H1 (cell line): ENCODE data around the gene MACROH2A1. TPM values are rescaled to one million over a fixed set of nuclear protein-coding genes. Genes with fewer than 3 reads are reported as not detected.

Experiments used
- CTCF ChIA-PET: fragments of 300-600 bp; sonication (Branson Sonifier 250); formaldehyde crosslinking; loops from one replicate; lab custom pipeline; 2021; ENCODE audit not compliant: partially characterized antibody; lab: Charles Lee
- POLR2A ChIA-PET: fragments of 300-600 bp; sonication (Branson Sonifier 250); formaldehyde crosslinking; loops from one replicate; lab custom pipeline; 2021; ENCODE audit warnings: inconsistent platforms; ENCODE audit not compliant: partially characterized antibody; lab: Charles Lee
- DNase-seq, 2 experiments: peaks; one replicate each; pipeline versions ENCODE4 v3.0.0 to v3.0.0-alpha.2; 2010 to 2022; ENCODE audit warnings: low spot score in 2 of 2, low read depth in 1 of 2, mixed read lengths in 1 of 2
- FAIRE-seq: peaks from 2 replicates; lab custom pipeline; 2011; peaks lifted over from hg19 to GRCh38; lab: Jason Lieb, UNC
- H2AFZ ChIP-seq: 2 replicates; pipeline ENCODE4 v1.8.1; 2012; ENCODE audit warnings: low read length, inconsistent platforms
- H2AK5ac ChIP-seq: 2 replicates; pipeline ENCODE4 v1.6.1; 2013; ENCODE audit warnings: low read depth, low read length
- H2BK120ac ChIP-seq: replicated peaks from 2 replicates; pipeline ENCODE3; 2013; ENCODE audit warnings: low read depth, low read length, inconsistent platforms
- H2BK12ac ChIP-seq: 2 replicates; pipeline ENCODE4 v1.6.1; 2013; ENCODE audit warnings: low read depth, low read length
- H2BK15ac ChIP-seq: 2 replicates; pipeline ENCODE4 v1.6.1; 2013; ENCODE audit warnings: low read length
- H2BK20ac ChIP-seq: 2 replicates; pipeline ENCODE4 v1.6.1; 2013; ENCODE audit warnings: low read length
- H2BK5ac ChIP-seq: 2 replicates; pipeline ENCODE4 v1.6.1; 2013; ENCODE audit warnings: low read depth, low read length
- H3K14ac ChIP-seq: 2 replicates; pipeline ENCODE4 v1.6.1; 2013; ENCODE audit warnings: inconsistent platforms; ENCODE audit not compliant: insufficient read length
- H3K18ac ChIP-seq: 2 replicates; pipeline ENCODE4 v1.6.1; 2013; ENCODE audit warnings: low read length; ENCODE audit errors: extremely low read depth
- H3K23ac ChIP-seq: 2 replicates; pipeline ENCODE4 v1.6.1; 2013; ENCODE audit warnings: inconsistent platforms; ENCODE audit not compliant: insufficient read length
- H3K23me2 ChIP-seq: 2 replicates; pipeline ENCODE4 v1.6.1; 2013; ENCODE audit warnings: low read depth, low read length
- H3K27ac ChIP-seq: 2 replicates; pipeline ENCODE4 v1.6.1; 2011; ENCODE audit warnings: low read depth, low read length, inconsistent platforms
- H3K27me3 ChIP-seq, 4 experiments: replicated peaks in 1 of 4; 1 replicate in 1 of 4; 2 replicates in 3 of 4; pipeline versions ENCODE4 v1.6.1 to v1.8.1; 2011 to 2013; ENCODE audit warnings: low read length in 3 of 4, mild to moderate bottlenecking in 3 of 4, inconsistent platforms in 2 of 4, mixed read lengths in 2 of 4, moderate library complexity in 1 of 4; ENCODE audit not compliant: control insufficient read depth in 3 of 4, insufficient read depth in 3 of 4; ENCODE audit errors: extremely low read depth in 1 of 4
- H3K36me3 ChIP-seq, 4 experiments: 2 replicates each; pipeline versions ENCODE4 v1.6.1 to v1.8.1; 2011 to 2013; ENCODE audit warnings: mild to moderate bottlenecking in 4 of 4, low read length in 3 of 4, moderate library complexity in 2 of 4, control low read depth in 1 of 4, inconsistent platforms in 1 of 4; ENCODE audit not compliant: insufficient read depth in 4 of 4, control insufficient read depth in 2 of 4
- H3K4ac ChIP-seq: replicated peaks from 2 replicates; pipeline ENCODE3; 2013; ENCODE audit warnings: low read length, low read depth, mixed read lengths, inconsistent platforms; ENCODE audit not compliant: insufficient read length
- H3K4me1 ChIP-seq, 4 experiments: replicated peaks in 1 of 4; 1 replicate in 1 of 4; 2 replicates in 3 of 4; pipeline versions ENCODE4 v1.6.1 to v1.8.1; 2011 to 2013; ENCODE audit warnings: low read length in 3 of 4, inconsistent platforms in 2 of 4, mixed read lengths in 1 of 4; ENCODE audit not compliant: insufficient read depth in 4 of 4, control insufficient read depth in 3 of 4
- H3K4me2 ChIP-seq, 2 experiments: 2 replicates each; pipeline versions ENCODE4 v1.6.1 to v1.8.1; 2011 to 2013; ENCODE audit warnings: low read depth in 2 of 2, low read length in 2 of 2, control low read depth in 1 of 2, inconsistent platforms in 1 of 2, mild to moderate bottlenecking in 1 of 2; ENCODE audit not compliant: insufficient read depth in 1 of 2
- H3K4me3 ChIP-seq, 4 experiments: fragments of 200-600, 300-600 bp in 1 of 4; sonication (generic), shearing (Covaris generic), sonication (Bioruptor Twin) in 1 of 4; 2 replicates each; pipeline versions ENCODE4 v1.5.1 to v1.8.1; 2011 to 2016; ENCODE audit warnings: low read length in 4 of 4, low read depth in 3 of 4, control low read depth in 2 of 4, inconsistent platforms in 2 of 4, mild to moderate bottlenecking in 2 of 4, mixed read lengths in 1 of 4, moderate library complexity in 1 of 4; ENCODE audit not compliant: insufficient read depth in 2 of 4; ENCODE audit errors: extremely low read depth in 1 of 4
- H3K56ac ChIP-seq: replicated peaks from 2 replicates; pipeline ENCODE3; 2013; ENCODE audit warnings: low read depth, mild to moderate bottlenecking, mixed read lengths, low read length, inconsistent platforms; ENCODE audit not compliant: insufficient read length
- H3K79me1 ChIP-seq: 2 replicates; pipeline ENCODE4 v1.6.1; 2013; ENCODE audit warnings: low read depth, low read length, control low read depth
- H3K79me2 ChIP-seq, 2 experiments: 2 replicates each; pipeline versions ENCODE4 v1.6.1 to v1.8.1; 2012 to 2013; ENCODE audit warnings: low read length in 2 of 2, mild to moderate bottlenecking in 2 of 2, inconsistent platforms in 1 of 2; ENCODE audit not compliant: insufficient read depth in 2 of 2, control insufficient read depth in 1 of 2
- H3K9ac ChIP-seq, 4 experiments: replicated peaks in 1 of 4; 1 replicate in 1 of 4; 2 replicates in 3 of 4; pipeline versions ENCODE4 v1.6.1 to v1.8.1; 2011 to 2013; ENCODE audit warnings: low read depth in 3 of 4, low read length in 3 of 4, control low read depth in 2 of 4, mild to moderate bottlenecking in 2 of 4, moderate library complexity in 2 of 4, inconsistent platforms in 1 of 4; ENCODE audit errors: extremely low read depth in 1 of 4
- H3K9me3 ChIP-seq, 2 experiments: 2 replicates each; pipeline versions ENCODE4 v1.6.1 to v1.8.1; 2012 to 2013; ENCODE audit warnings: mild to moderate bottlenecking in 2 of 2, moderate library complexity in 2 of 2, control low read depth in 1 of 2, inconsistent platforms in 1 of 2, low read depth in 1 of 2, low read length in 1 of 2, mixed read lengths in 1 of 2; ENCODE audit not compliant: insufficient read depth in 2 of 2
- H4K20me1 ChIP-seq, 2 experiments: replicated peaks in 1 of 2; 2 replicates each; pipeline versions ENCODE3 to v1.8.1; 2011 to 2013; ENCODE audit warnings: inconsistent platforms in 2 of 2, low read length in 2 of 2, mild to moderate bottlenecking in 1 of 2; ENCODE audit not compliant: insufficient read depth in 2 of 2, control insufficient read depth in 1 of 2
- H4K5ac ChIP-seq: 2 replicates; pipeline ENCODE4 v1.6.1; 2013; ENCODE audit warnings: low read length, low read depth, mixed read lengths, inconsistent platforms; ENCODE audit not compliant: insufficient read length
- H4K8ac ChIP-seq: 2 replicates; pipeline ENCODE4 v1.8.0; 2013; ENCODE audit warnings: mild to moderate bottlenecking, moderate library complexity, low read length, inconsistent platforms; ENCODE audit not compliant: insufficient read depth; ENCODE audit errors: extremely low read depth
- H4K91ac ChIP-seq: replicated peaks from 2 replicates; pipeline ENCODE3; 2013; ENCODE audit warnings: low read length, mixed read lengths, inconsistent platforms; ENCODE audit not compliant: insufficient read length
- CBX5 ChIP-seq: fragments of 300-800, 300-1000 bp; sonication (generic); IDR thresholded peaks from 2 replicates; pipeline ENCODE4 v1.7.1; 2016; ENCODE audit warnings: antibody characterized with exemption, low read length, low read depth
- NANOG ChIP-seq: IDR thresholded peaks from 2 replicates; pipeline ENCODE4 v1.6.1; 2011; ENCODE audit warnings: low read length, low read depth, mild to moderate bottlenecking, inconsistent platforms; ENCODE audit not compliant: insufficient read depth, poor library complexity, severe bottlenecking
- RFX5 ChIP-seq: IDR thresholded peaks from 2 replicates; pipeline ENCODE4 v1.6.1; 2011; ENCODE audit warnings: low read depth, low read length, improper control_type of control experiment, borderline replicate concordance
- ZNF274 ChIP-seq: IDR thresholded peaks from 2 replicates; pipeline ENCODE4 v1.7.0; 2012; ENCODE audit warnings: low read length, borderline replicate concordance; ENCODE audit errors: extremely low read depth
- WGBS, 2 experiments: shearing (Covaris generic) in 1 of 2; methylation state at CpG; one replicate each; pipeline versions ENCODE4 v1.1.6 to v1.1.7; 2013 to 2015; ENCODE audit warnings: low lambda C conversion rate in 2 of 2, mixed read lengths in 2 of 2, inconsistent platforms in 1 of 2, low coverage in 1 of 2, missing lambda C conversion rate in 1 of 2; ENCODE audit not compliant: insufficient replicate concordance in 2 of 2, insufficient coverage in 1 of 2, insufficient read length in 1 of 2; ENCODE audit errors: extremely low coverage in 1 of 2, missing lambda C conversion rate in 1 of 2; 5-methylcytosine and 5-hydroxymethylcytosine counted together
- polyA plus RNA-seq, 7 experiments: library from polyadenylated mRNA; depleted of rRNA in 3 of 7; stranded (reverse) in 5 of 7; unstranded in 2 of 7; fragments of >200 nt in 5 of 7; fragments of 200-250 nt in 2 of 7; gene quantifications; 1 replicate in 5 of 7; 2 replicates in 1 of 7; 4 replicates in 1 of 7; pipeline versions ENCODE4 v1.2.1 to v1.2.3, GENCODE V29; 2011 to 2013; ENCODE audit warnings: missing spikeins in 2 of 7, mixed read lengths in 2 of 7
- total RNA-seq: library from RNA; stranded (reverse); fragmentation: NEBNext Ultra II Directional; extraction: Animal tissue kit (Norgen Biotek cat#: 25700); gene quantifications from 2 replicates; pipeline ENCODE4 v1.2.1, GENCODE V29; 2021

MACROH2A1 gene
- total and polyA plus RNA-seq, 2 of the 8 experiments (the other 6 are each of a cell fraction or from before 2014, with no cell fraction given), result 60.0 to 92.3 TPM

DNA sequence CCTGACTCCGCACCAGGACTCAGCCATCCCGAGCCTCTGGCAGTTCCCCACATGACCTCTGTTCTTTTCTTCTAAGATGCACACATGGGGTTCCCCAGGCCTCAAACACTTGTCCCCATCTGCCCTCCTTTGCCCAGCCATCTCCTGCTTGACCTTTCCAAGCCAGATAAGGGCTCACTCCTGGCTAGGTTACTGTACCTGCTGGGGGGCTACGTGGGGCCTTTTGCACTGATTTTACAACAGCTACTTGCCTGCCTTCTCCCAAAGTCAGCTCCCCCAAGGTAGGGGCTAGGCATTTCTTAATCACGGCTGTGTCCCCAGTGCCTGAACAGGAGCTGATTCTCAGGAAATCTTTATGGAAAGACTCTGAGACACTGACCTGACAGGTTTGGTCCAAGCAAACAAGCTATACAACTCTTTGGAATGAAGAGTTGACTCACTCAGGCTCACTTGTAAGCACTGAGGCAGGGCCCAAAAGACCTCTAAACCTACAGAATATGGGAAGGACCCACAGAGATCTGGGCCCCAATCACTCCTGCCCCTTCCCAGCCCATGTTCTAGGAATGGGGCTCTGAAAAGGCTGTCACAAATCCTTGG is 2.5 kb downstream of the MACROH2A1 start:
- ChIA-PET POLR2A (interaction anchor here (0.9 kb wide), 1 partner anchor 11 kb away, joined by 4 read pairs; no protein-coding TSS in a partner anchor), CTCF (interaction anchor here (0.7 to 0.8 kb wide), 2 partner anchors 7 to 29 kb away, joined by 3 read pairs; no protein-coding TSS in a partner anchor)
- Histone ChIP-seq H3K23me2 (peaks cover 14% of the 10 kb centered on the region), H3K27me3 (peaks cover 4 to 24% (median 18%) of the 10 kb centered on the region in 4 experiments), H4K5ac (no peak overlapping the region), H4K91ac (no peak overlapping the region), H3K4me2 (no peak overlapping the region), H2BK120ac (no peak overlapping the region), H4K8ac (no peak overlapping the region), H4K20me1 (peaks cover 23 to 47% of the 10 kb centered on the region in 2 experiments), H2AFZ (no peak overlapping the region), H2BK5ac (no peak overlapping the region), H3K18ac (no peak overlapping the region), H2BK12ac (no peak overlapping the region), H3K79me2 (peaks cover 0 to 61% of the 10 kb centered on the region in 2 experiments; a peak in 2 of 4 replicates), H3K56ac (no peak overlapping the region), H3K14ac (no peak overlapping the region), H3K23ac (no peak overlapping the region), H3K4ac (no peak overlapping the region), H3K4me3 (no peak overlapping the region), H3K9ac (no peak overlapping the region), H3K4me1 (peaks cover 7 to 24% (median 12%) of the 10 kb centered on the region in 4 experiments), H3K9me3 (no peaks in the 10 kb centered on the region; a peak in 1 of 4 replicates), H3K27ac (no peak overlapping the region), H3K36me3 (no peaks in the 10 kb centered on the region), H2BK15ac (no peak overlapping the region), H2AK5ac (no peak overlapping the region), H2BK20ac (no peak overlapping the region), H3K79me1 (peaks cover 13% of the 10 kb centered on the region)
- TF ChIP-seq NANOG, result no peak
- TF ChIP-seq RFX5, result no peak
- no peak for TF ChIP-seq ZNF274
- TF ChIP-seq CBX5, result no peak
- FAIRE-seq (no peak), DNase-seq (no peak)
- 84% methylated on average over 4 of the region's 4 CpGs; no CpG with 5 or more reads in 1 of the 2 experiments for WGBS, 2 experiments
